GM18909 (cell line): ENCODE measurements around the gene EML3.

Experiments used
- ATAC-seq: cut with Tn5 transposase; IDR thresholded peaks from one replicate; pipeline ENCODE4 v1.9.1; 2021; ENCODE audit warnings: mild to moderate bottlenecking; ENCODE audit not compliant: unreplicated experiment, poor library complexity

EML3 gene

GRCh38 chr11:62554387-62555167 is 58.0 kb downstream of the EML3 start:
- ATAC-seq: no peak

- ATAC-seq: no peak
Observed at GRCh38 chr11:62553839-62554361, 58.7 kb downstream of the EML3 start.

- ATAC-seq: no peak
Observed at GRCh38 chr11:62553080-62553838, 59.3 kb downstream of the EML3 start.

- no peak for ATAC-seq
Observed at GRCh38 chr11:62552485-62553079, 60.0 kb downstream of the EML3 start.
